Measurements from ENCODE around the gene PAX8.

- TF ChIP-seq YY1 (IDR thresholded peaks at IDR 0.05; ENCODE audit: low read depth) (no peak), FOXM1 (IDR thresholded peaks at IDR 0.05; ENCODE audit: borderline replicate concordance, low read depth) (no peak), TAF1 (IDR thresholded peaks at IDR 0.05; ENCODE audit: low read depth) (no peak), EP300 (IDR thresholded peaks at IDR 0.05; ENCODE audit: borderline replicate concordance) (no peak), RAD21 (IDR thresholded peaks at IDR 0.05; ENCODE audit: low read depth) (no peak), MAX (IDR thresholded peaks at IDR 0.05) (no peak), REST (IDR thresholded peaks at IDR 0.05; ENCODE audit: low read depth) (no peak), EGR1 (IDR thresholded peaks at IDR 0.05) (no peak), CEBPB (IDR thresholded peaks at IDR 0.05) (no peak)
Observed at GRCh38 chr2:113285816-113286215, 7.1 kb upstream of the PAX8 start.
